H1 (cell line): Measurements from ENCODE around the gene SV2C. TPM values are rescaled to one million over a fixed set of nuclear protein-coding genes. Genes with fewer than 3 reads are reported as not detected.

Source experiments
- CTCF ChIA-PET: fragments of 300-600 bp; sonication (Branson Sonifier 250); formaldehyde crosslinking; loops from one replicate; lab custom pipeline; 2021; ENCODE audit not compliant: partially characterized antibody; lab: Charles Lee
- POLR2A ChIA-PET: fragments of 300-600 bp; sonication (Branson Sonifier 250); formaldehyde crosslinking; loops from one replicate; lab custom pipeline; 2021; ENCODE audit warnings: inconsistent platforms; ENCODE audit not compliant: partially characterized antibody; lab: Charles Lee
- DNase-seq, 2 experiments: peaks; one replicate each; pipeline versions ENCODE4 v3.0.0 to v3.0.0-alpha.2; 2010 to 2022; ENCODE audit warnings: low spot score in 2 of 2, low read depth in 1 of 2, mixed read lengths in 1 of 2
- FAIRE-seq: peaks from 2 replicates; lab custom pipeline; 2011; peaks lifted over from hg19 to GRCh38; lab: Jason Lieb, UNC
- H2AFZ ChIP-seq: 2 replicates; pipeline ENCODE4 v1.8.1; 2012; ENCODE audit warnings: low read length, inconsistent platforms
- H2AK5ac ChIP-seq: 2 replicates; pipeline ENCODE4 v1.6.1; 2013; ENCODE audit warnings: low read depth, low read length
- H2BK120ac ChIP-seq: replicated peaks from 2 replicates; pipeline ENCODE3; 2013; ENCODE audit warnings: low read depth, low read length, inconsistent platforms
- H2BK12ac ChIP-seq: 2 replicates; pipeline ENCODE4 v1.6.1; 2013; ENCODE audit warnings: low read depth, low read length
- H2BK15ac ChIP-seq: 2 replicates; pipeline ENCODE4 v1.6.1; 2013; ENCODE audit warnings: low read length
- H2BK20ac ChIP-seq: 2 replicates; pipeline ENCODE4 v1.6.1; 2013; ENCODE audit warnings: low read length
- H2BK5ac ChIP-seq: 2 replicates; pipeline ENCODE4 v1.6.1; 2013; ENCODE audit warnings: low read depth, low read length
- H3K14ac ChIP-seq: 2 replicates; pipeline ENCODE4 v1.6.1; 2013; ENCODE audit warnings: inconsistent platforms; ENCODE audit not compliant: insufficient read length
- H3K18ac ChIP-seq: 2 replicates; pipeline ENCODE4 v1.6.1; 2013; ENCODE audit warnings: low read length; ENCODE audit errors: extremely low read depth
- H3K23ac ChIP-seq: 2 replicates; pipeline ENCODE4 v1.6.1; 2013; ENCODE audit warnings: inconsistent platforms; ENCODE audit not compliant: insufficient read length
- H3K23me2 ChIP-seq: 2 replicates; pipeline ENCODE4 v1.6.1; 2013; ENCODE audit warnings: low read depth, low read length
- H3K27ac ChIP-seq: 2 replicates; pipeline ENCODE4 v1.6.1; 2011; ENCODE audit warnings: low read depth, low read length, inconsistent platforms
- H3K27me3 ChIP-seq, 4 experiments: replicated peaks in 1 of 4; 1 replicate in 1 of 4; 2 replicates in 3 of 4; pipeline versions ENCODE4 v1.6.1 to v1.8.1; 2011 to 2013; ENCODE audit warnings: low read length in 3 of 4, mild to moderate bottlenecking in 3 of 4, inconsistent platforms in 2 of 4, mixed read lengths in 2 of 4, moderate library complexity in 1 of 4; ENCODE audit not compliant: control insufficient read depth in 3 of 4, insufficient read depth in 3 of 4; ENCODE audit errors: extremely low read depth in 1 of 4
- H3K36me3 ChIP-seq, 4 experiments: 2 replicates each; pipeline versions ENCODE4 v1.6.1 to v1.8.1; 2011 to 2013; ENCODE audit warnings: mild to moderate bottlenecking in 4 of 4, low read length in 3 of 4, moderate library complexity in 2 of 4, control low read depth in 1 of 4, inconsistent platforms in 1 of 4; ENCODE audit not compliant: insufficient read depth in 4 of 4, control insufficient read depth in 2 of 4
- H3K4ac ChIP-seq: replicated peaks from 2 replicates; pipeline ENCODE3; 2013; ENCODE audit warnings: low read length, low read depth, mixed read lengths, inconsistent platforms; ENCODE audit not compliant: insufficient read length
- H3K4me1 ChIP-seq, 4 experiments: replicated peaks in 1 of 4; 1 replicate in 1 of 4; 2 replicates in 3 of 4; pipeline versions ENCODE4 v1.6.1 to v1.8.1; 2011 to 2013; ENCODE audit warnings: low read length in 3 of 4, inconsistent platforms in 2 of 4, mixed read lengths in 1 of 4; ENCODE audit not compliant: insufficient read depth in 4 of 4, control insufficient read depth in 3 of 4
- H3K4me2 ChIP-seq, 2 experiments: 2 replicates each; pipeline versions ENCODE4 v1.6.1 to v1.8.1; 2011 to 2013; ENCODE audit warnings: low read depth in 2 of 2, low read length in 2 of 2, control low read depth in 1 of 2, inconsistent platforms in 1 of 2, mild to moderate bottlenecking in 1 of 2; ENCODE audit not compliant: insufficient read depth in 1 of 2
- H3K4me3 ChIP-seq, 4 experiments: fragments of 200-600, 300-600 bp in 1 of 4; sonication (generic), shearing (Covaris generic), sonication (Bioruptor Twin) in 1 of 4; 2 replicates each; pipeline versions ENCODE4 v1.5.1 to v1.8.1; 2011 to 2016; ENCODE audit warnings: low read length in 4 of 4, low read depth in 3 of 4, control low read depth in 2 of 4, inconsistent platforms in 2 of 4, mild to moderate bottlenecking in 2 of 4, mixed read lengths in 1 of 4, moderate library complexity in 1 of 4; ENCODE audit not compliant: insufficient read depth in 2 of 4; ENCODE audit errors: extremely low read depth in 1 of 4
- H3K56ac ChIP-seq: replicated peaks from 2 replicates; pipeline ENCODE3; 2013; ENCODE audit warnings: low read depth, mild to moderate bottlenecking, mixed read lengths, low read length, inconsistent platforms; ENCODE audit not compliant: insufficient read length
- H3K79me1 ChIP-seq: 2 replicates; pipeline ENCODE4 v1.6.1; 2013; ENCODE audit warnings: low read depth, low read length, control low read depth
- H3K79me2 ChIP-seq, 2 experiments: 2 replicates each; pipeline versions ENCODE4 v1.6.1 to v1.8.1; 2012 to 2013; ENCODE audit warnings: low read length in 2 of 2, mild to moderate bottlenecking in 2 of 2, inconsistent platforms in 1 of 2; ENCODE audit not compliant: insufficient read depth in 2 of 2, control insufficient read depth in 1 of 2
- H3K9ac ChIP-seq, 4 experiments: replicated peaks in 1 of 4; 1 replicate in 1 of 4; 2 replicates in 3 of 4; pipeline versions ENCODE4 v1.6.1 to v1.8.1; 2011 to 2013; ENCODE audit warnings: low read depth in 3 of 4, low read length in 3 of 4, control low read depth in 2 of 4, mild to moderate bottlenecking in 2 of 4, moderate library complexity in 2 of 4, inconsistent platforms in 1 of 4; ENCODE audit errors: extremely low read depth in 1 of 4
- H3K9me3 ChIP-seq, 2 experiments: 2 replicates each; pipeline versions ENCODE4 v1.6.1 to v1.8.1; 2012 to 2013; ENCODE audit warnings: mild to moderate bottlenecking in 2 of 2, moderate library complexity in 2 of 2, control low read depth in 1 of 2, inconsistent platforms in 1 of 2, low read depth in 1 of 2, low read length in 1 of 2, mixed read lengths in 1 of 2; ENCODE audit not compliant: insufficient read depth in 2 of 2
- H4K20me1 ChIP-seq, 2 experiments: replicated peaks in 1 of 2; 2 replicates each; pipeline versions ENCODE3 to v1.8.1; 2011 to 2013; ENCODE audit warnings: inconsistent platforms in 2 of 2, low read length in 2 of 2, mild to moderate bottlenecking in 1 of 2; ENCODE audit not compliant: insufficient read depth in 2 of 2, control insufficient read depth in 1 of 2
- H4K5ac ChIP-seq: 2 replicates; pipeline ENCODE4 v1.6.1; 2013; ENCODE audit warnings: low read length, low read depth, mixed read lengths, inconsistent platforms; ENCODE audit not compliant: insufficient read length
- H4K8ac ChIP-seq: 2 replicates; pipeline ENCODE4 v1.8.0; 2013; ENCODE audit warnings: mild to moderate bottlenecking, moderate library complexity, low read length, inconsistent platforms; ENCODE audit not compliant: insufficient read depth; ENCODE audit errors: extremely low read depth
- H4K91ac ChIP-seq: replicated peaks from 2 replicates; pipeline ENCODE3; 2013; ENCODE audit warnings: low read length, mixed read lengths, inconsistent platforms; ENCODE audit not compliant: insufficient read length
- EZH2 ChIP-seq: fragments of 200-600 bp; sonication (generic); IDR thresholded peaks from 2 replicates; pipeline ENCODE4 v1.7.1; 2012; ENCODE audit warnings: low read depth, mild to moderate bottlenecking, moderate library complexity, low read length, inconsistent platforms; ENCODE audit not compliant: severe bottlenecking
- GABPA ChIP-seq: IDR thresholded peaks from 2 replicates; pipeline ENCODE4 v1.6.1; 2011; ENCODE audit warnings: mild to moderate bottlenecking, low read length, moderate library complexity, borderline replicate concordance; ENCODE audit not compliant: insufficient read depth
- HDAC2 ChIP-seq, 2 experiments: fragments of 300-600 bp in 1 of 2; sonication (generic) in 1 of 2; IDR thresholded peaks; 2 replicates each; pipeline ENCODE4 v1.6.1; 2011 to 2012; ENCODE audit warnings: low read depth in 2 of 2, low read length in 2 of 2, mild to moderate bottlenecking in 2 of 2, moderate library complexity in 2 of 2, borderline replicate concordance in 1 of 2, inconsistent platforms in 1 of 2
- KDM4A ChIP-seq: IDR thresholded peaks from one replicate; pipeline ENCODE4 v1.7.1; 2012; ENCODE audit warnings: low read depth, mild to moderate bottlenecking, moderate library complexity, low read length, inconsistent platforms; ENCODE audit not compliant: severe bottlenecking
- RNF2 ChIP-seq: fragments of 200-900, 300-1000 bp; sonication (generic); IDR thresholded peaks from 2 replicates; pipeline ENCODE4 v1.7.1; 2016; ENCODE audit warnings: borderline replicate concordance, low read depth, mild to moderate bottlenecking, antibody characterized with exemption, low read length; ENCODE audit not compliant: poor library complexity, severe bottlenecking; ENCODE audit errors: missing control alignments
- SP2 ChIP-seq: IDR thresholded peaks from 2 replicates; pipeline ENCODE4 v1.6.1; 2012; ENCODE audit warnings: mild to moderate bottlenecking, low read length, inconsistent platforms
- SUZ12 ChIP-seq: fragments of 200-600 bp; sonication (generic); IDR thresholded peaks from 2 replicates; pipeline ENCODE4 v1.6.1; 2012; ENCODE audit warnings: mild to moderate bottlenecking, inconsistent platforms, low read length, moderate library complexity, mixed read lengths
- WGBS, 2 experiments: shearing (Covaris generic) in 1 of 2; methylation state at CpG; one replicate each; pipeline versions ENCODE4 v1.1.6 to v1.1.7; 2013 to 2015; ENCODE audit warnings: low lambda C conversion rate in 2 of 2, mixed read lengths in 2 of 2, inconsistent platforms in 1 of 2, low coverage in 1 of 2, missing lambda C conversion rate in 1 of 2; ENCODE audit not compliant: insufficient replicate concordance in 2 of 2, insufficient coverage in 1 of 2, insufficient read length in 1 of 2; ENCODE audit errors: extremely low coverage in 1 of 2, missing lambda C conversion rate in 1 of 2; 5-methylcytosine and 5-hydroxymethylcytosine counted together
- polyA plus RNA-seq, 7 experiments: library from polyadenylated mRNA; depleted of rRNA in 3 of 7; stranded (reverse) in 5 of 7; unstranded in 2 of 7; fragments of >200 nt in 5 of 7; fragments of 200-250 nt in 2 of 7; gene quantifications; 1 replicate in 5 of 7; 2 replicates in 1 of 7; 4 replicates in 1 of 7; pipeline versions ENCODE4 v1.2.1 to v1.2.3, GENCODE V29; 2011 to 2013; ENCODE audit warnings: missing spikeins in 2 of 7, mixed read lengths in 2 of 7
- total RNA-seq: library from RNA; stranded (reverse); fragmentation: NEBNext Ultra II Directional; extraction: Animal tissue kit (Norgen Biotek cat#: 25700); gene quantifications from 2 replicates; pipeline ENCODE4 v1.2.1, GENCODE V29; 2021

SV2C gene
- total and polyA plus RNA-seq, 2 of the 8 experiments (the other 6 are each of a cell fraction or from before 2014, with no cell fraction given): 0.08 to 0.24 TPM

GRCh38 chr5:76081811-76082771 is 1.1 kb upstream of the SV2C start:
- Histone ChIP-seq H3K27me3 (peaks cover 32 to 75% (median 56%) of the 10 kb centered on the region in 4 experiments), H4K91ac (no peak overlapping the region), H4K5ac (no peak overlapping the region), H3K23me2 (peaks cover 26% of the 10 kb centered on the region), H3K27ac (no peak overlapping the region), H2BK20ac (no peak overlapping the region), H3K79me2 (no peaks in the 10 kb centered on the region), H3K36me3 (no peaks in the 10 kb centered on the region), H3K9me3 (no peaks in the 10 kb centered on the region), H2BK15ac (peak overlapping the region; percentile 63; the same call in 1 of the 2 replicates), H2AK5ac (no peak overlapping the region), H2AFZ (no peak overlapping the region), H3K18ac (0 out of 2 replicates have a peak overlapping the region, but pooled peaks have one; percentile 13), H3K14ac (no peak overlapping the region), H2BK5ac (no peak overlapping the region), H3K79me1 (no peaks in the 10 kb centered on the region), H3K4me2 (peak overlapping the region; percentile 73 to 91), H3K23ac (no peak overlapping the region), H4K20me1 (no peaks in the 10 kb centered on the region), H3K4me3 (peak overlapping the region; percentile 53 to 74 (median 58)), H2BK120ac (no peak overlapping the region), H3K4ac (no peak overlapping the region), H3K9ac (no peak overlapping the region; a peak in 1 of 7 replicates), H3K4me1 (peaks cover 0 to 10% (median 6%) of the 10 kb centered on the region in 4 experiments; a peak in 6 of 7 replicates), H3K56ac (no peak overlapping the region), H4K8ac (no peak overlapping the region), H2BK12ac (no peak overlapping the region)
- ChIA-PET POLR2A (no interaction called here), CTCF (interaction anchor here (0.6 to 3.9 kb wide), 2 partner anchors 93 to 506 kb away, joined by 5 to 18 read pairs; no protein-coding TSS in a partner anchor)
- FAIRE-seq (no peak), DNase-seq (peak in 1 of 2 experiments; percentile 58)
- 5% methylated on average over 45 of the region's 45 CpGs; no CpG with 5 or more reads in 1 of the 2 experiments for WGBS, 2 experiments
- TF ChIP-seq KDM4A (peak; percentile 74), HDAC2 (IDR thresholded peaks at IDR 0.05; ENCODE audit: borderline replicate concordance in 1 of 2, low read depth in 2 of 2, low read length in 2 of 2) (0 out of 4 replicates have a peak, but pooled peaks of 1 of the 2 experiments have one; percentile 24), RNF2 (peak; percentile 56), EZH2 (peak; percentile 82), SUZ12 (peak; percentile 94), GABPA (no peak), SP2 (no peak)
